HL-60 (cell line): Measurements from ENCODE around the gene NR3C2.

Source experiments
- DNase-seq, 2 experiments: peaks; one replicate each; pipeline ENCODE4 v3.0.0-alpha.2; 2010 to 2020; ENCODE audit warnings: low read depth in 1 of 2, low spot score in 1 of 2
- H3K27ac ChIP-seq: fragments of 250-450 bp; sonication (Bioruptor Pico); replicated peaks from 2 replicates; pipeline ENCODE4 v1.5.1; 2020; ENCODE audit warnings: mild to moderate bottlenecking, moderate library complexity
- H3K27me3 ChIP-seq: fragments of 250-450 bp; sonication (Bioruptor Pico); 2 replicates; pipeline ENCODE4 v1.5.1; 2021; ENCODE audit warnings: mild to moderate bottlenecking, moderate library complexity; ENCODE audit not compliant: insufficient read depth, poor library complexity, severe bottlenecking
- H3K4me3 ChIP-seq: replicated peaks from 2 replicates; pipeline ENCODE4 v1.5.1; 2011; ENCODE audit warnings: mild to moderate bottlenecking, control low read depth, low read length; ENCODE audit not compliant: insufficient read depth
- GABPA ChIP-seq: IDR thresholded peaks from 2 replicates; pipeline ENCODE4 v1.6.1; 2012; ENCODE audit warnings: low read depth
- POLR2AphosphoS5 ChIP-seq: IDR thresholded peaks from 2 replicates; pipeline ENCODE4 v1.6.1; 2012; ENCODE audit warnings: low read depth
- SPI1 ChIP-seq: IDR thresholded peaks from 2 replicates; pipeline ENCODE4 v1.6.1; 2012; ENCODE audit warnings: low read depth, mild to moderate bottlenecking, borderline replicate concordance
- TF ChIP-seq, protein P1 (sequence below): IDR thresholded peaks from 2 replicates; pipeline ENCODE4 v1.6.1; 2012; ENCODE audit warnings: low read depth; ENCODE audit not compliant: insufficient replicate concordance
- TF ChIP-seq, protein P2 (sequence below): IDR thresholded peaks from one replicate; pipeline ENCODE4 v1.5.1; 2011; ENCODE audit warnings: low read length, control low read depth, inconsistent platforms; ENCODE audit not compliant: insufficient read depth

NR3C2 gene

DNA sequence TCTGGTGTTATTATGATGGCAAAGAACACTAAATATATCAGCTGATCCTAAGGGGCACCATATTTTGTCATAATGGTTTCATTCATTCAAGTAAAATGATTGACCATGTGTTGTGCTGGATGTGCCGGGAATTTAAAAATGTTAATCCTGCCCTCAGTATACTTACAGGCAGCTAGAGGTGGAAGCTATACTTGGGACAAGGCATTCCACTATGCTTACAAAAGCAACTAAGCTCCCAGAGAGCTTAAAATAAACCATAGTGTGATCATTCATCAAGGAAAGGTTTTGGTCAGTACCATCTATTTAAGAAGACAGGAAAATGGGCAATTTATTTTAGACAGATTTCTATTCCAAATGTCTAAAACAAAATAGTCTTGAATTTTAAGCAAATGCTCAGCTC is 46.4 kb downstream of the NR3C2 start:
- DNase-seq = no peak
- Histone ChIP-seq H3K27ac (no peak overlapping the region), H3K4me3 (no peak overlapping the region), H3K27me3 (no peaks in the 10 kb centered on the region)
- TF ChIP-seq GABPA (no peak), SPI1 (no peak), POLR2AphosphoS5 (no peak)
- TF ChIP-seq, protein P1, sequence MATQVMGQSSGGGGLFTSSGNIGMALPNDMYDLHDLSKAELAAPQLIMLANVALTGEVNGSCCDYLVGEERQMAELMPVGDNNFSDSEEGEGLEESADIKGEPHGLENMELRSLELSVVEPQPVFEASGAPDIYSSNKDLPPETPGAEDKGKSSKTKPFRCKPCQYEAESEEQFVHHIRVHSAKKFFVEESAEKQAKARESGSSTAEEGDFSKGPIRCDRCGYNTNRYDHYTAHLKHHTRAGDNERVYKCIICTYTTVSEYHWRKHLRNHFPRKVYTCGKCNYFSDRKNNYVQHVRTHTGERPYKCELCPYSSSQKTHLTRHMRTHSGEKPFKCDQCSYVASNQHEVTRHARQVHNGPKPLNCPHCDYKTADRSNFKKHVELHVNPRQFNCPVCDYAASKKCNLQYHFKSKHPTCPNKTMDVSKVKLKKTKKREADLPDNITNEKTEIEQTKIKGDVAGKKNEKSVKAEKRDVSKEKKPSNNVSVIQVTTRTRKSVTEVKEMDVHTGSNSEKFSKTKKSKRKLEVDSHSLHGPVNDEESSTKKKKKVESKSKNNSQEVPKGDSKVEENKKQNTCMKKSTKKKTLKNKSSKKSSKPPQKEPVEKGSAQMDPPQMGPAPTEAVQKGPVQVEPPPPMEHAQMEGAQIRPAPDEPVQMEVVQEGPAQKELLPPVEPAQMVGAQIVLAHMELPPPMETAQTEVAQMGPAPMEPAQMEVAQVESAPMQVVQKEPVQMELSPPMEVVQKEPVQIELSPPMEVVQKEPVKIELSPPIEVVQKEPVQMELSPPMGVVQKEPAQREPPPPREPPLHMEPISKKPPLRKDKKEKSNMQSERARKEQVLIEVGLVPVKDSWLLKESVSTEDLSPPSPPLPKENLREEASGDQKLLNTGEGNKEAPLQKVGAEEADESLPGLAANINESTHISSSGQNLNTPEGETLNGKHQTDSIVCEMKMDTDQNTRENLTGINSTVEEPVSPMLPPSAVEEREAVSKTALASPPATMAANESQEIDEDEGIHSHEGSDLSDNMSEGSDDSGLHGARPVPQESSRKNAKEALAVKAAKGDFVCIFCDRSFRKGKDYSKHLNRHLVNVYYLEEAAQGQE = no peak
- TF ChIP-seq, protein P2, sequence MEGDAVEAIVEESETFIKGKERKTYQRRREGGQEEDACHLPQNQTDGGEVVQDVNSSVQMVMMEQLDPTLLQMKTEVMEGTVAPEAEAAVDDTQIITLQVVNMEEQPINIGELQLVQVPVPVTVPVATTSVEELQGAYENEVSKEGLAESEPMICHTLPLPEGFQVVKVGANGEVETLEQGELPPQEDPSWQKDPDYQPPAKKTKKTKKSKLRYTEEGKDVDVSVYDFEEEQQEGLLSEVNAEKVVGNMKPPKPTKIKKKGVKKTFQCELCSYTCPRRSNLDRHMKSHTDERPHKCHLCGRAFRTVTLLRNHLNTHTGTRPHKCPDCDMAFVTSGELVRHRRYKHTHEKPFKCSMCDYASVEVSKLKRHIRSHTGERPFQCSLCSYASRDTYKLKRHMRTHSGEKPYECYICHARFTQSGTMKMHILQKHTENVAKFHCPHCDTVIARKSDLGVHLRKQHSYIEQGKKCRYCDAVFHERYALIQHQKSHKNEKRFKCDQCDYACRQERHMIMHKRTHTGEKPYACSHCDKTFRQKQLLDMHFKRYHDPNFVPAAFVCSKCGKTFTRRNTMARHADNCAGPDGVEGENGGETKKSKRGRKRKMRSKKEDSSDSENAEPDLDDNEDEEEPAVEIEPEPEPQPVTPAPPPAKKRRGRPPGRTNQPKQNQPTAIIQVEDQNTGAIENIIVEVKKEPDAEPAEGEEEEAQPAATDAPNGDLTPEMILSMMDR = no peak

DNA sequence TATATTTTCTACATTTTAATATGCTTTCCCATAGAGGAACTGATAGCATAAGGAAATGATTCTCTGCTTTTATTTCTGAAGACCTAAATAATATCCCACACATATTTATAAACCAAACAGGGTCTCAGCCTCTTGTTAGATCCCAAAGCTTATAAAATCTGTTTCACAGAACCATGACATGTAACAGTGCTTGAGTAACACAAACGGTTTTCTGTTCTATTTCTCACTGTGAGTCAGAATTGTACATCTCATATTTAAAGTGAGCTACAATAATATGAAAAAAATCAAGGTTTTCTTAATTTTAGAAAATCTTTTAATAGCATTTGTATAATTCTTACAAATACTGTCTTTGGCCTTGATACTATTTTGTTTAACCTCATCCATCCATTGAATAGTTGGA is 51.2 kb downstream of the NR3C2 start:
- Histone ChIP-seq H3K27me3 (no peaks in the 10 kb centered on the region), H3K4me3 (no peak overlapping the region), H3K27ac (no peak overlapping the region)
- DNase-seq = no peak
- TF ChIP-seq, protein P1 = no peak
- TF ChIP-seq POLR2AphosphoS5 (no peak), SPI1 (no peak), GABPA (no peak)
- TF ChIP-seq, protein P2 = no peak

DNA sequence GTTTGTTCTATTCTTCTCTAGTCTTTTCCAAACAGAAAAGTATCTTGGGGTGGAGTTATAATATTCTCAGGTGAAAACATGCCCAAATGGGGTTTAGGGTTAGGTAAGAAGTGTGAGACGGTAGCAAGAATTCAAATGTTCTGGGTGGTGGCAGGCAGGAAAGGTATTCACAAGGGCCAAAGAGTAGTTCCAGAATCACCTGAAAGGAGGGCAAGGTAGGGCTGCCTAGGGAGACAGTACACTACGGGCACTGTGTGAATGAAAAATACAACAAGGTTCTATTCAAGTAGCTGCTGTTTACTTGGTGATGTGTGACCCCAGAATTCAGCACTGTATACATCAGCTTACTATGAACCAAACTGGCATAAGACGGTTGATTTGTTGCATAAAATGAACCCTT is 51.9 kb downstream of the NR3C2 start:
- TF ChIP-seq, protein P1 = no peak
- TF ChIP-seq SPI1 (no peak), GABPA (no peak), POLR2AphosphoS5 (no peak)
- TF ChIP-seq, protein P2 = no peak
- H3K27ac ChIP-seq = no peak overlapping the region
- no peak for DNase-seq
- no peak overlapping the region for H3K4me3 ChIP-seq
- H3K27me3 ChIP-seq = no peaks in the 10 kb centered on the region
